ENCODE measurements around the gene OR10H1.

- TF ChIP-seq SMC3 (IDR thresholded peaks at IDR 0.05; ENCODE audit: low read depth, low read length), result no peak
- TF ChIP-seq NFIC (IDR thresholded peaks at IDR 0.05; ENCODE audit: borderline replicate concordance), result no peak
- TF ChIP-seq RXRA (IDR thresholded peaks at IDR 0.05; ENCODE audit: borderline replicate concordance, low read depth), result no peak
- no peak for TF ChIP-seq CTCF (IDR thresholded peaks at IDR 0.05)
Observed at GRCh38 chr19:15840833-15841232, 25.4 kb upstream of the OR10H1 start.

Data from SK-N-SH (cell line).